A673 (cell line): ENCODE measurements around the gene SLITRK4. TPM values are rescaled to one million over a fixed set of nuclear protein-coding genes. Genes with fewer than 3 reads are reported as not detected.

ENCODE experiments used
- BruUV-seq: library from RNA; stranded (reverse); fragments of 400-500 nt; replicated peaks from 2 replicates; lab custom pipeline; 2021; lab: Mats Ljungman, UMichigan
- CTCF ChIA-PET: fragments of 300-600 bp; sonication (Branson Sonifier 250); formaldehyde crosslinking; loops from one replicate; lab custom pipeline; 2022; ENCODE audit warnings: antibody characterized with exemption; lab: Charles Lee
- POLR2A ChIA-PET: fragments of 300-600 bp; sonication (Branson Sonifier 250); formaldehyde crosslinking; loops from one replicate; lab custom pipeline; 2022; ENCODE audit warnings: antibody characterized with exemption; ENCODE audit not compliant: low non-redundant PET; lab: Charles Lee
- DNase-seq: peaks from one replicate; pipeline ENCODE4 v3.0.0-alpha.2; 2015; ENCODE audit warnings: low spot score
- H3K27ac ChIP-seq: fragments of 200-600 bp; sonication (generic); 2 replicates; pipeline ENCODE4 v1.5.1; 2016; ENCODE audit warnings: mixed run types, low read depth, mild to moderate bottlenecking, mixed read lengths, antibody characterized with exemption, low read length; ENCODE audit not compliant: poor library complexity, severe bottlenecking
- H3K27me3 ChIP-seq: fragments of 200-600 bp; sonication (generic); replicated peaks from 2 replicates; pipeline ENCODE4 v1.6.1; 2017; ENCODE audit warnings: mixed run types, low read depth, mild to moderate bottlenecking, mixed read lengths, antibody characterized with exemption, low read length; ENCODE audit not compliant: insufficient read depth, poor library complexity
- H3K36me3 ChIP-seq: fragments of 200-600 bp; sonication (generic); 2 replicates; pipeline ENCODE4 v1.6.1; 2016; ENCODE audit warnings: mixed run types, mild to moderate bottlenecking, mixed read lengths, antibody characterized with exemption, low read length; ENCODE audit not compliant: insufficient read depth, poor library complexity, severe bottlenecking
- H3K4me1 ChIP-seq: fragments of 200-600 bp; sonication (generic); 2 replicates; pipeline ENCODE4 v1.6.1; 2017; ENCODE audit warnings: mixed run types, mild to moderate bottlenecking, mixed read lengths, antibody characterized with exemption, low read length; ENCODE audit not compliant: insufficient read depth, poor library complexity, severe bottlenecking
- H3K4me3 ChIP-seq: fragments of 200-600 bp; sonication (generic); 2 replicates; pipeline ENCODE4 v1.5.1; 2016; ENCODE audit warnings: low read depth, mixed run types, mild to moderate bottlenecking, mixed read lengths, low read length; ENCODE audit not compliant: poor library complexity, severe bottlenecking
- H3K9me3 ChIP-seq: fragments of 200-600 bp; sonication (generic); 2 replicates; pipeline ENCODE4 v1.6.1; 2016; ENCODE audit warnings: mixed run types, low read depth, mild to moderate bottlenecking, mixed read lengths, antibody characterized with exemption, low read length; ENCODE audit not compliant: poor library complexity, severe bottlenecking
- EZH2 ChIP-seq: fragments of 200-600 bp; sonication (generic); IDR thresholded peaks from 2 replicates; pipeline ENCODE4 v1.6.1; 2017; ENCODE audit warnings: borderline replicate concordance, low read depth, mild to moderate bottlenecking, mixed read lengths, antibody characterized with exemption, low read length; ENCODE audit not compliant: poor library complexity, severe bottlenecking
- intact Hi-C: fragments of 100-400 bp; cut with micrococcal nuclease; formaldehyde crosslinking; loops from one replicate; pipeline ENCODE4 v1.10.0; 2022; ENCODE audit not compliant: unreplicated experiment
- total RNA-seq: library from RNA; stranded (reverse); gene quantifications from 2 replicates; pipeline ENCODE4 v1.2.3, GENCODE V29; 2021
- TF ChIP-seq, protein P1 (sequence below): fragments of 300-800, 200-600 bp; sonication (generic); conservative IDR thresholded peaks from 2 replicates; pipeline ENCODE4 v1.5.1; 2017; ENCODE audit warnings: low read depth, mild to moderate bottlenecking, antibody characterized with exemption, low read length, moderate library complexity, mixed read lengths

The SLITRK4 gene
- total RNA-seq, 1 experiment from 2014 or later = not detected

- TF ChIP-seq EZH2 = no peak
- TF ChIP-seq, protein P1, sequence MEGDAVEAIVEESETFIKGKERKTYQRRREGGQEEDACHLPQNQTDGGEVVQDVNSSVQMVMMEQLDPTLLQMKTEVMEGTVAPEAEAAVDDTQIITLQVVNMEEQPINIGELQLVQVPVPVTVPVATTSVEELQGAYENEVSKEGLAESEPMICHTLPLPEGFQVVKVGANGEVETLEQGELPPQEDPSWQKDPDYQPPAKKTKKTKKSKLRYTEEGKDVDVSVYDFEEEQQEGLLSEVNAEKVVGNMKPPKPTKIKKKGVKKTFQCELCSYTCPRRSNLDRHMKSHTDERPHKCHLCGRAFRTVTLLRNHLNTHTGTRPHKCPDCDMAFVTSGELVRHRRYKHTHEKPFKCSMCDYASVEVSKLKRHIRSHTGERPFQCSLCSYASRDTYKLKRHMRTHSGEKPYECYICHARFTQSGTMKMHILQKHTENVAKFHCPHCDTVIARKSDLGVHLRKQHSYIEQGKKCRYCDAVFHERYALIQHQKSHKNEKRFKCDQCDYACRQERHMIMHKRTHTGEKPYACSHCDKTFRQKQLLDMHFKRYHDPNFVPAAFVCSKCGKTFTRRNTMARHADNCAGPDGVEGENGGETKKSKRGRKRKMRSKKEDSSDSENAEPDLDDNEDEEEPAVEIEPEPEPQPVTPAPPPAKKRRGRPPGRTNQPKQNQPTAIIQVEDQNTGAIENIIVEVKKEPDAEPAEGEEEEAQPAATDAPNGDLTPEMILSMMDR = no peak
- intact Hi-C loops = no loop called here
- Histone ChIP-seq H3K27me3 (no peaks in the 10 kb centered on the region), H3K4me3 (no peak overlapping the region), H3K27ac (no peak overlapping the region), H3K4me1 (no peaks in the 10 kb centered on the region), H3K9me3 (peaks cover 10% of the 10 kb centered on the region), H3K36me3 (no peaks in the 10 kb centered on the region)
- no peak for DNase-seq
- POLR2A ChIA-PET = no interaction called here
- CTCF ChIA-PET = no interaction called here
- no TSS peak for BruUV-seq
Observed at GRCh38 chrX:143580266-143580665, 55.6 kb downstream of the SLITRK4 start.

Other genes starting within 250 kb of the SLITRK4 start
- gene SPANXN3, start 118.6 kb downstream of the SLITRK4 start, total RNA-seq = not detected in 2 replicates
- not detected in 2 replicates for gene SPANXN2, start 84.7 kb upstream of the SLITRK4 start, total RNA-seq
- gene UBE2NL, start 248.0 kb upstream of the SLITRK4 start, total RNA-seq = not detected in 2 replicates